Sigmoid colon (tissue), 7 donors: ENCODE measurements around the gene SHKBP1. TPM values are rescaled to one million over a fixed set of nuclear protein-coding genes. Genes with fewer than 3 reads are reported as not detected.

Experiments used
- DNase-seq: peaks from one replicate; pipeline ENCODE4 v3.0.0-alpha.2; 2019
- H3K27ac ChIP-seq, 4 donors: fragments of 200-600 bp; sonication (generic); one replicate each; pipeline ENCODE4 v1.5.1; 2016 to 2019; ENCODE audit warnings: mild to moderate bottlenecking in 1 of 4
- H3K27me3 ChIP-seq, 3 donors: fragments of 200-600 bp; sonication (generic); one replicate each; pipeline ENCODE4 v1.5.1; 2019; ENCODE audit warnings: mild to moderate bottlenecking in 1 of 3
- H3K36me3 ChIP-seq, 4 donors: fragments of 200-600 bp; sonication (generic); one replicate each; pipeline ENCODE4 v1.5.1; 2016 to 2019
- H3K4me1 ChIP-seq, 4 donors: fragments of 200-600 bp; sonication (generic); one replicate each; pipeline ENCODE4 v1.5.1; 2017 to 2019
- H3K4me3 ChIP-seq, 4 donors: fragments of 200-600 bp; sonication (generic); one replicate each; pipeline ENCODE4 v1.5.1; 2017 to 2019; ENCODE audit warnings: mild to moderate bottlenecking in 2 of 4, moderate library complexity in 1 of 4
- H3K9me3 ChIP-seq, 4 donors: fragments of 200-600 bp in 3 of 4; sonication (generic) in 3 of 4; one replicate each; pipeline versions ENCODE4 v1.5.1 to v1.6.1; 2013 to 2019
- CTCF ChIP-seq, 4 experiments: fragments of 450-650 bp in 3 of 4; fragments of 200-600 bp in 1 of 4; IDR thresholded peaks; one replicate each; pipeline ENCODE4 v1.5.1; 2016 to 2019; ENCODE audit warnings: antibody characterized with exemption in 4 of 4, mild to moderate bottlenecking in 3 of 4, moderate library complexity in 2 of 4
- EP300 ChIP-seq, 4 donors: sonication (generic); formaldehyde crosslinking; IDR thresholded peaks; one replicate each; pipeline ENCODE4 v1.6.1; 2017; ENCODE audit warnings: antibody characterized with exemption in 4 of 4
- POLR2A ChIP-seq, 2 donors: fragments of 450-650 bp; IDR thresholded peaks; one replicate each; pipeline ENCODE4 v1.6.1; 2016; ENCODE audit warnings: antibody characterized with exemption in 2 of 2, mild to moderate bottlenecking in 2 of 2, moderate library complexity in 2 of 2
- POLR2AphosphoS5 ChIP-seq, 4 donors: sonication (generic); formaldehyde crosslinking; IDR thresholded peaks; one replicate each; pipeline ENCODE4 v1.6.1; 2017; ENCODE audit warnings: antibody characterized with exemption in 4 of 4
- WGBS, 2 donors: extraction: QIAGEN DNeasy Blood & Tissue Kit; methylation state at CpG; one replicate each; pipeline ENCODE4 v1.1.7; 2013; 5-methylcytosine and 5-hydroxymethylcytosine counted together
- intact Hi-C: fragments of 100-400 bp; cut with DNase I; formaldehyde crosslinking; loops from one replicate; pipeline ENCODE4 v1.15.1; 2023
- polyA plus RNA-seq, 3 donors: library from polyadenylated mRNA; stranded (reverse); fragments of 200-250 nt; gene quantifications; one replicate each; pipeline ENCODE4 v1.2.3, GENCODE V29; 2013
- total RNA-seq, 4 donors: library from RNA; depleted of rRNA; stranded (reverse); fragments of >200 nt; gene quantifications; one replicate each; pipeline ENCODE4 v1.1.0, GENCODE V29; 2016
- donor health status: healthy with polysubstance abuse.
- donor health status: Bipolar disorder and iron deficiency.
- donor health status: healthy.

The SHKBP1 gene
- total and polyA plus RNA-seq, 7 donors = 15.9 to 81.0 (median 36.3) TPM

- no peak for TF ChIP-seq POLR2AphosphoS5 (IDR thresholded peaks at IDR 0.05)
- TF ChIP-seq EP300 (IDR thresholded peaks at IDR 0.05) = no peak
- TF ChIP-seq CTCF (IDR thresholded peaks at IDR 0.05) = no peak
- no peak for TF ChIP-seq POLR2A (IDR thresholded peaks at IDR 0.05)
- Histone ChIP-seq H3K27me3 (no peaks in the 10 kb centered on the region), H3K27ac (no peak overlapping the region), H3K4me3 (no peak overlapping the region), H3K9me3 (no peaks in the 10 kb centered on the region), H3K4me1 (no peaks in the 10 kb centered on the region), H3K36me3 (peaks cover 0 to 34% (median 7%) of the 10 kb centered on the region in 4 donors)
- intact Hi-C loops = no loop called here
- 88 to 95% methylated on average over 19 of the region's 19 CpGs for WGBS, 2 donors
- DNase-seq = no peak
Observed at GRCh38 chr19:40588110-40588854, 11.6 kb downstream of the SHKBP1 start.

- no peak overlapping the region for H3K4me3 ChIP-seq
- WGBS, 2 donors = 80 to 89% methylated on average over 9 of the region's 9 CpGs
- intact Hi-C loops = no loop called here
Observed at GRCh38 chr19:40588926-40589569, 12.4 kb downstream of the SHKBP1 start.

GRCh38 chr19:40589591-40590429, 13.1 kb downstream of the SHKBP1 start:
- H3K36me3 ChIP-seq = peaks cover 0 to 20% (median 7%) of the 10 kb centered on the region in 4 donors
- WGBS, 2 donors = 94 to 95% methylated on average over 26 of the region's 26 CpGs

More at GRCh38 chr19:40588926-40589569, 12.4 kb downstream of the SHKBP1 start:
- TF ChIP-seq EP300 (IDR thresholded peaks at IDR 0.05) (no peak), POLR2A (IDR thresholded peaks at IDR 0.05) (no peak), POLR2AphosphoS5 (IDR thresholded peaks at IDR 0.05) (no peak), CTCF (IDR thresholded peaks at IDR 0.05) (no peak)
- Histone ChIP-seq H3K36me3 (peaks cover 0 to 27% (median 7%) of the 10 kb centered on the region in 4 donors), H3K27ac (no peak overlapping the region), H3K27me3 (no peaks in the 10 kb centered on the region), H3K4me1 (no peaks in the 10 kb centered on the region), H3K9me3 (no peaks in the 10 kb centered on the region)
- DNase-seq = no peak

More at GRCh38 chr19:40589591-40590429, 13.1 kb downstream of the SHKBP1 start:
- intact Hi-C loops = loop anchor here (10.0 kb wide), 1 partner anchor 285 kb away; no protein-coding TSS in a partner anchor
- H3K27me3 ChIP-seq = peaks cover 0 to 3% (median 0%) of the 10 kb centered on the region in 3 donors
- no peak overlapping the region for H3K4me3 ChIP-seq
- DNase-seq = no peak
- H3K27ac ChIP-seq = no peak overlapping the region
- no peaks in the 10 kb centered on the region for H3K9me3 ChIP-seq
- H3K4me1 ChIP-seq = no peaks in the 10 kb centered on the region
- TF ChIP-seq CTCF (IDR thresholded peaks at IDR 0.05) (no peak), EP300 (IDR thresholded peaks at IDR 0.05) (no peak), POLR2A (IDR thresholded peaks at IDR 0.05) (no peak), POLR2AphosphoS5 (IDR thresholded peaks at IDR 0.05) (no peak)
